Measurements from ENCODE around the gene CUX1. TPM values are rescaled to one million over a fixed set of nuclear protein-coding genes. Genes with fewer than 3 reads are reported as not detected.

Gene CUX1
- total RNA-seq, 4 donors from 2014 or later = 64.1 to 142 (median 111) TPM

GRCh38 chr7:101916041-101916800 lies 98.8 kb downstream of the CUX1 start:
- no peaks in the 10 kb centered on the region for H3K9me3 ChIP-seq
- DNase-seq = peak in 1 of 3 donors; percentile 40
- TF ChIP-seq POLR2A (IDR thresholded peaks at IDR 0.05) (no peak), CTCF (IDR thresholded peaks at IDR 0.05) (no peak)
- H3K36me3 ChIP-seq = peaks cover 0 to 31% (median 0%) of the 10 kb centered on the region in 3 donors
- H3K27ac ChIP-seq = no peak overlapping the region
- H3K4me3 ChIP-seq = no peak overlapping the region
- peaks cover 0 to 11% (median 0%) of the 10 kb centered on the region in 4 donors for H3K4me1 ChIP-seq
- H3K27me3 ChIP-seq = no peaks in the 10 kb centered on the region

GRCh38 chr7:101916876-101917275 lies 99.5 kb downstream of the CUX1 start:
- no peaks in the 10 kb centered on the region for H3K27me3 ChIP-seq
- peaks cover 0 to 31% (median 0%) of the 10 kb centered on the region in 3 donors for H3K36me3 ChIP-seq
- H3K4me1 ChIP-seq = peaks cover 0 to 11% (median 0%) of the 10 kb centered on the region in 4 donors
- H3K4me3 ChIP-seq = no peak overlapping the region
- peak in 1 of 3 donors; percentile 14 for DNase-seq
- no peaks in the 10 kb centered on the region for H3K9me3 ChIP-seq
- H3K27ac ChIP-seq = no peak overlapping the region
- TF ChIP-seq POLR2A (IDR thresholded peaks at IDR 0.05) (no peak), CTCF (IDR thresholded peaks at IDR 0.05) (no peak)

GRCh38 chr7:101917566-101917965 lies 100.1 kb downstream of the CUX1 start:
- TF ChIP-seq POLR2A (IDR thresholded peaks at IDR 0.05) = no peak
- no peak for TF ChIP-seq CTCF (IDR thresholded peaks at IDR 0.05)
- Histone ChIP-seq H3K4me3 (no peak overlapping the region), H3K9me3 (no peaks in the 10 kb centered on the region), H3K36me3 (peaks cover 0 to 31% (median 0%) of the 10 kb centered on the region in 3 donors), H3K27me3 (no peaks in the 10 kb centered on the region), H3K27ac (no peak overlapping the region), H3K4me1 (peaks cover 0 to 11% (median 0%) of the 10 kb centered on the region in 4 donors)
- peak in 1 of 3 donors; percentile 29 for DNase-seq

- peaks cover 0 to 31% (median 0%) of the 10 kb centered on the region in 3 donors for H3K36me3 ChIP-seq
- no peak overlapping the region for H3K4me3 ChIP-seq
- peaks cover 0 to 2% (median 0%) of the 10 kb centered on the region in 4 donors for H3K4me1 ChIP-seq
- TF ChIP-seq CTCF (IDR thresholded peaks at IDR 0.05) = no peak
- TF ChIP-seq POLR2A (IDR thresholded peaks at IDR 0.05) = no peak
- no peak overlapping the region for H3K27ac ChIP-seq
- no peaks in the 10 kb centered on the region for H3K27me3 ChIP-seq
- DNase-seq = peak in 1 of 3 donors; percentile 29
- H3K9me3 ChIP-seq = no peaks in the 10 kb centered on the region
These were observed 101.0 kb downstream of the CUX1 start for GRCh38 chr7:101918426-101918825.

GRCh38 chr7:101919363-101920115 lies 102.1 kb downstream of the CUX1 start:
- H3K9me3 ChIP-seq = no peaks in the 10 kb centered on the region
- H3K36me3 ChIP-seq = peaks cover 0 to 31% (median 0%) of the 10 kb centered on the region in 3 donors
- no peaks in the 10 kb centered on the region for H3K4me1 ChIP-seq

More at GRCh38 chr7:101919363-101920115, 102.1 kb downstream of the CUX1 start:
- Histone ChIP-seq H3K27me3 (no peaks in the 10 kb centered on the region), H3K27ac (no peak overlapping the region), H3K4me3 (no peak overlapping the region)
- TF ChIP-seq POLR2A (IDR thresholded peaks at IDR 0.05) (no peak), CTCF (IDR thresholded peaks at IDR 0.05) (no peak)
- peak in 1 of 3 donors; percentile 12 for DNase-seq
